ENCODE data around the gene SHB. TPM values are rescaled to one million over a fixed set of nuclear protein-coding genes. Genes with fewer than 3 reads are reported as not detected.
"Not testable (repeated sequence)": the region's sequence is repeated elsewhere in the genome, so short reads cannot be mapped to it uniquely, and the experiment has no call there.

SHB gene
- total RNA-seq, 1 donor from 2014 or later, result 0.61 TPM

DNA sequence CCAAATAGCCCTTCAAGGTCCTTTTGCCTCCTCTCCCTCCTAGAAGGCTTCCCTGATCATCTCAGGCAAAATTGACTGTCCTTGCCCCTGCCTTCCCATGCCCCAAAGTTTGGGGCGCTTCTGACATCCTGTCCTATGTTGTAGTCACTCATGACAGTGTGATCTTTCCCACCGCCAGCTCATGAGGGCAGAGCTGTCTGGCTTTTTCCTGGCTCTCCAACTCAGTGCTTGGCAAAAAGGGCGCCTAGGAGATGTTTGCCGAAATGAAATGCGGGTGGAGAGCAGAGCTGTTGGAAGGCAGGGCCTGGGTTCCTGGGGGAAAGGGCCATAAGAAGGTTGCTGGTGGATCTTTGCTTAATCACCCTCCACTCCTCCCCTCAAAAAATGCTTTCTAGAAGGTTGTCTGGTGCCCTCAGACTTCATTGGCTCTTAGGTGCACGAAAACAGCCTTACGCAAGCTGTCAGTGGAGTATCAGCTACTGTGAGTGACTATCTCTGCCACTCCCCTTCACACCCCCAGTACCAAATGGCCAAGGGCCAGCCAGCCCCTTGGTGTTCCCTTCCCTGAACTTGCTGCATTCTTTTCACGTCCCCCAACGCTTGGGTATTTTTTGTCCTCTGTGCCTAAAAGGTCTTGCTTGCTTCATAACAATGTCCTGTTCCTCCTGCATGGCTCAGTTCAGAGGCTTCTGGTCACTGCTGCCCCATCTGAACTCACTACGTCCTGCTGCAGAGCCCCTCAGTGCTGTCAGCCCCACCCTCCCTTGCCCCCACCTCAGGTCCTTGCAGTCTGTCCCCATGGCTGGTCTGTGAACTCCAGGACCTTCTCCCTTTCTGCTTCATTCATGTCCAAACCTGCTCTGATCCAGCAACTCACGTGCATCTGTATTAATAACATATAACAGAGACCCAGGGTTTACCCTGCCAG is 162.5 kb downstream of the SHB start:
- intact Hi-C loops (cut with micrococcal nuclease), result no loop called here

GRCh38 chr9:37905776-37906175 is 163.3 kb downstream of the SHB start:
- intact Hi-C loops (cut with micrococcal nuclease), result loop anchor here (2.0 kb wide), 1 partner anchor 487 kb away; the partner anchor contains the start of gene ALDH1B1

GRCh38 chr9:37905131-37905505 is 163.9 kb downstream of the SHB start:
- intact Hi-C loops (cut with micrococcal nuclease), result loop anchor here (2.0 kb wide), 1 partner anchor 488 kb away; the partner anchor contains the start of gene ALDH1B1

GRCh38 chr9:37904445-37905130 is 164.4 kb downstream of the SHB start:
- intact Hi-C loops (cut with micrococcal nuclease), result loop anchor here (1.0 to 5.0 kb wide), 6 partner anchors 119 to 488 kb away; partner anchors contain the start of genes ALDH1B1, EXOSC3, POLR1E and TOMM5

DNA sequence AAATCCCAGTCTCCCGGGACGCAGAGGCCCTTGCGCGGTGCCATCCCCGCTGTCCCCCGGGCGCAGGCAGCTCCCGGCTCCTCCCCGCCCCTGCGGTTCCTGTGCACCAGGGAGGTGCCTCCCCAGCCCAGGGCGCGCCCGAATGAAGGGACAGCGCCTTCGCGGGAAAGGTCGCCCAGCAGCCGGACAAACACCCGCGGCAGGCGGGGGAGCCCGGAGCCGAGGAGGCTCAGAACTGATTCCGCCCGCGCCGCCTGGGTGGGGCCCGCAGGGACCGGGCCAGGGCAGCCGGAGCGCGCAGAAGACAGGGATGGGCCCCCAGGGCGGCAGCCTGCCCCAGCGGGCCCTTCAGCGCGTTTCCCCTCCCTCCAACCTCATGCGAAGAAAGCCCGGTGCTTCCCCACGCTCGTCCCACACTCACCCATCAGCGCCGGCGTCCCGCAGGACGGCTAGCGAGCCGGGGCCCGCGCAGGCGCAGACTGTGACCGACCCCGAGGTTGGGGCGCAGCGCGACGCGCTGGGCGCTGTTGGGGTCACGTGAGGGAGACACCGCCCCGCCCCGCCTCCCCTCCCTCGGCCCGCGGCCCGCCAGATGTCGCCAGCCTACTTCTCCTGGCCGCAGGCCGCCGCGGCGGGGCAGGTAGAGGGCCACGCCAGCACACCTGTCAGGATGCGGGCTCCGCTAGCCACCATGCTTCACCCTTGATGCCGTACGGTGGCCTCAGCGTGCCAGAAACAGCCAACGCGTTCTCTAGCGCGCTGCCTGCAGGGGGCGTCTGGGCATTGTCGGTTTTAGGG is 165.2 kb downstream of the SHB start, which contains the start of gene SLC25A51:
Gene SLC25A51, minus strand, starts transcription at position 481 of the 798 bp plus-strand sequence. CDS start 15,577 bp downstream, outside the sequence.
- intact Hi-C loops (cut with micrococcal nuclease), result loop anchor here (1.0 to 5.0 kb wide), 7 partner anchors 103 to 489 kb away; partner anchors contain the start of genes ALDH1B1, DCAF10, EXOSC3 and POLR1E

DNA sequence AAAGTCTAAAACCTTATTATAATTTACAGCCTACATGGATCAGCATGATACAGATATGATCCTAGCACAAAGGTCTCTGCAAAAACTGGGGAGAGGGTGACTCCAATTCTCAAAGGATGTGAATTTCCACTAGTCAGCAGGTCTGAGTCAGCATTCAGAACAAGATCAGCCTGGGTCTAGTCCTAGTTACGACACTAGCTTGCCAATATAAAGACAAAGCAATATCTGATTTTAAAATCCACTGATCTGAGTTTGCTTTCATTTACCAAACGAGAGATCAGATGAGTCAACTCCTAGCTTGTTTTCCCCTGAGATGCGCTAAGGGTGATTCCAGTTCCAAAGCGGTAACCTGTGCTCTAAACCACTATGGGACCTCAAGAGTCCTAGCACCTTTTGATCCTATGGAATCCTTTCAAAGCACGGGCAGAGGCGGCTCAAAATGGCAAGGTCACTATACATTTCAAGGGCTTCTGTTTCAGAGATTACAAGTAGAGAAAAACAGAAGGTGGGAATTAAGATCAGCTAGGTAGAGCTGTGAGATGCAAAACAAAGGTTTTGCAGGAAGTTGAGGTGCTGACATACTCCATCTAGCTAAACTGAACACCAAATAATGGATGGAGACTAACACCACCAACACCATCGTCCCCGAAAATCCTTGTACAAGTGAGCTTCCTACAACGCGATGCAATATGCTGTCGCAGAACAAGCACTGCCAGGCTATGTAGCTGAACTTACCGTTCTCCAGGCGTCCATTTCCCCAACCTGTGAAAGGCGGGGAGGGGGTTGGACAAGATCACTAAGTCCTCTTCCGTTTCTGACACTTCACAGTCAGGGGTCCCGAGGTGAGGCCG is 166.0 kb downstream of the SHB start:
- intact Hi-C loops (cut with micrococcal nuclease), result loop anchor here (2.0 to 5.0 kb wide), 2 partner anchors 102 to 416 kb away; partner anchors contain the start of genes DCAF10 and POLR1E

DNA sequence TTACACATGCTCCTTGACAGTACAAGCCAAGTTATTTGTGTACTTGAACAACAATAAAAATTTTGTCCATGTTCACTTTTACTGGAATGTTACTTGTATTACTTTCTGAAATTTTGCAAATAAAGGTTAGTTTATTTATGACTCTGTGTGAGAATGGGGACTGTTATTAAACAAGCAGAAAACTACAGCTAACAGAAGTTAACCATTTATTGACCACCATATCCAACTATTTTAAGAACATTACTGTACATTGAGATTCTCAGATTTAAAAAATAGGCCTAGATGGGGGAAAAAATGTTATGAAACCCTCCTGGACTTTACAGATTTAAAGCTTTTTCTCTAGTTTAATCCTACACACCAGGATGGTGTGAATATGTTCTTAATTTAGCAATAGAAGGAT is 166.9 kb downstream of the SHB start:
- intact Hi-C loops (cut with micrococcal nuclease), result loop anchor here (2.0 to 5.0 kb wide), 2 partner anchors 101 to 415 kb away; partner anchors contain the start of genes DCAF10 and POLR1E

- intact Hi-C loops (cut with micrococcal nuclease), result no loop called here
Measured at GRCh38 chr9:37899041-37899440, 170.0 kb downstream of the SHB start.

DNA sequence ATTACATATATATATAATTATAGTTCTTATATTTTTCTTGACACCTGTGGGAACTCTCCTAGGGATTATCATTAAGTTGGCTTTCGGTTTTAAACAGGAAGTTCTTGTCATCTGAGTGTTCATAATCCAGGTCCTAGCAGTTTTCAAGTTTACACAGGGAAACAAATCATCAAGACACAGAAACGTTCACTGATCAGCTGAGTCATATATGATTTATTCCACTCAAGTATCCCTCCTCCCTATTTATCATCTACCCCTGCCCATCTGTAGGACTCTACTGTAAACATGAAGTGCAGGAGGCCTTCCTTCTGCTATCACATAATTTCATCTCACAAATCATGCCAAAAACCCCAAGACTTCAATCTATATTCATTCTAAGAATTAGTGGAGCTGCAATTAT is 171.4 kb downstream of the SHB start:
- intact Hi-C loops (cut with micrococcal nuclease), result no loop called here

DNA sequence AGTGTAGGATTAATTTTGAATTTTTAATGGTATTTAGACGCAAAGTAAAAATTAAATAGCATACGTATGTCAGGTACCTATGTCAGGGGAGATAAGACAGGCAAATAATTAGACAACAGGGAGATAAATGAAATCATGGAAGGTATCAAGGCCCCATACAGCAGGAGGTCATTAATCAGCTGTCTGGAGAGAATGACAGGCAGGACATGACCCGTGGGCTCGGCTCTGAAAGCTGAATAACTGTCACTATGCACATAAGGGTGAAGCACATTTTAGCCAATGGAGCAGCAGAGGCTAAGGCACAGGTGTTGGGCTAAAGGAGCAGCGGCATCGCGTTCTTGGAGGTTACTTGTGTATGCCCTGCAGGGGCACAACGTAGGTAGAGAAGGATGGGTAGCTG is 177.0 kb downstream of the SHB start:
- intact Hi-C loops (cut with micrococcal nuclease), result no loop called here

DNA sequence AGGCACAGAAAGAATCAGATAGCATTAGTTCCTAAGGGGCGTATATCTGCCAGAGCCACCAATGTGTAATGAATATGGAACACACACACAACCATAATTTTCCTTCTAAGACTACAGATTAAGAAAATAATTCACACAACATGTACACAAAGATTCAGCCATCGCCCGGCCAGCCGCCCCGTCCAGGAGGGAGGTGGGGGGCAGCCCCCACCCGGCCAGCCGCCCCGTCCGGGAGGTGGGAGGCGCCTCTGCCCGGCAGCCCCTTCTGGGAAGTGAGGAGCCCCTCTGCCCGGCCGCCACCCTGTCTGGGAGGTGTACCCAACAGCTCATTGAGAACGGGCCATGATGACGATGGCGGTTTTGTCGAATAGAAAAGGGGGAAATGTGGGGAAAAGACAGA is 178.0 kb downstream of the SHB start:
- intact Hi-C loops (cut with micrococcal nuclease), result not testable (repeated sequence)

DNA sequence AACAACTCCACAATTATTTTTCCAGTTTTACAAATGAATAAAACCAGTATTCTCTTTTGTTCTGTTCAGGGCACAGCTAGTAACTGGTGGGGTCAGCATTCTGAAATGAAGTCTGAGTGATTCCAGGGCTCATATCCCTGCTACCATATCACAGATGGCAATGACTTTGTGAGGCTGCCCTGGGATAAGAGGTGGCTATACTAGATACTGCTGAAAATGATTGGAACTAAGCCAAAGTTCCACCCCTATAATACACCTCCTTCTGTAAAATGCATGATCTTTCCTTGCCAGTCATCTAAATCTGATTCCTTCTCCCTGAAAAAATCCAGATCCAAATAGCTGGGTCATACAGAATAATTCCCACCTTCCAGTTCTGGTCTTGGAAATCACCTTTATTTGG is 179.5 kb downstream of the SHB start:
- intact Hi-C loops (cut with micrococcal nuclease), result no loop called here

- intact Hi-C loops (cut with micrococcal nuclease), result not testable (repeated sequence)
Measured at GRCh38 chr9:37887977-37888583, 180.9 kb downstream of the SHB start.

DNA sequence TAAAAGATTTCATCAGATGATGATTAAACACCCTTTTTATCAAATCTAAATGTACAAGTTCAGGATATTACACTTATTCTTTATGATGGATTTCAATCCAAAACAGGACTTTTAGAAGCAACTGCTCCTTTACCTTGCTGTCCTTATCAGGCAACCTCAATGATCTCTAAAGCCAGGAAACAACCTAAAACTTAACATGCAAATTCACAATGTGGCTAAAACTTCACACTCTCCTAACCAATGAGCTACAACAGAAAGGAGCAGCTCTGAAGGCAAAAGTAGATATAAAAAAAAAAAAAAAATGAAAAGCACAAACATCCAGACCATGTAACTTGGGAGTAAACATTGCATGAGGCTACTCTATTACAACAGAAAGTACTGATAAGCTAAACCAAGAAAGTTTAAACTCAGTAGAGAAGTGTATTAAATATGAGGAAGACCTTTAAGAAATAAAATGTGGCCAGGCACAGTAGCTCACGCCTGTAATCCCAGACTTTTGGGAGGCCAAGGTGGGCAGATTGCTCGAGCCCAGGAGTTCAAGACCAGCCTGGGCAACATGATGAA is 188.0 kb downstream of the SHB start:
- intact Hi-C loops (cut with micrococcal nuclease), result no loop called here

DNA sequence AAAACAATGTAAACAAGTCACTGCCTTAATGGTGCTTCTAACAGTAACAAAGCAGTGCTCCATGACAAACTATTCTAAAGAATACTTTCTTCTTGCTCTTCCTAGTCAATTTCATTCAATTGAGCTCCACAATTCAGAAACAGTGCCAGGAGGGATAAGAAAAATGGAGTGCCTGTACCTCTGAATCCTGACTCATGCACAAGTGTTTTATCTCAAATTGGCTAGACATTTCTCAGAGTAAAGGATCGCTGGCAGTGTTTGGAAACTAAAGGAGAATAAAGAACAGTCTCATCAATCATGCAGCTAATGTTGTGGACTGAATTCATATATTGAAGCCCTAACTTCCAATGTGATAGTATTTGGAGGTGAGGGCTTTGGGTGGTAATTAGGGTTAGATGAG is 192.7 kb downstream of the SHB start:
- intact Hi-C loops (cut with micrococcal nuclease), result no loop called here

GRCh38 chr9:37873955-37874354 is 195.1 kb downstream of the SHB start:
- intact Hi-C loops (cut with micrococcal nuclease), result no loop called here

DNA sequence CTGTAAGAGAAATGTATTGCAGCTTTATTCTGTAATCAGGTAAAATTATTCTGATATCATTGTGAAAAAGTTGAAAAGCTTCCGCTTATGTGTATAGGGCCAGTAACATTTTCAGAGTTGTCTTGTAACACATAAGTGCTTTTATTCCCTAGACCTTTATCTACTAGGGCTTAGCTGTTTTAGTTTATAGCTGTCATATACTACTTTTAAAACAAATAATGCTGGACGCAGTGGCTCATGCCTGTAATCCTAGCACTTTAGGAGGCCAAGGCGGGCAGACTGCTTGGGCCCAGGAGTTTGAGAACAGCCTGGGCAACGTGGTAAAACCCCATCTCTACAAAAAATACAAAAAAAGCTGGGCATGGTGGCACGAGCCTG is 198.2 kb downstream of the SHB start:
- intact Hi-C loops (cut with micrococcal nuclease), result no loop called here

- intact Hi-C loops (cut with micrococcal nuclease), result no loop called here
Measured at GRCh38 chr9:37870081-37870798, 198.8 kb downstream of the SHB start.
